Stimulated activated naive CD8-positive, alpha-beta T cell treated with anti-CD3 and anti-CD28 coated beads, Interleukin-15, amount 100 ng/mL, for 72 hours (primary cell): ENCODE results near the gene CCR2.
"Not testable (repeated sequence)": the region's sequence is repeated elsewhere in the genome, so short reads cannot be mapped to it uniquely, and the experiment has no call there.

Source experiments
- ATAC-seq: fragments of 150-1000 bp; cut with Tn5 transposase; 2 replicates; pipeline ENCODE4 v1.10.0; 2021; ENCODE audit warnings: mild to moderate bottlenecking, moderate library complexity
- DNase-seq, 2 donors: peaks; one replicate each; pipeline ENCODE4 v3.0.0; 2021 to 2022
- H3K27ac Mint-ChIP-seq, 2 donors: one replicate each; pipeline ENCODE4 v1.8.0; 2022; ENCODE audit warnings: mild to moderate bottlenecking in 2 of 2, mixed read lengths in 2 of 2, moderate library complexity in 2 of 2
- H3K27me3 Mint-ChIP-seq: one replicate; pipeline ENCODE4 v1.8.0; 2022; ENCODE audit warnings: mixed read lengths
- H3K4me1 Mint-ChIP-seq: one replicate; pipeline ENCODE4 v1.8.0; 2022; ENCODE audit warnings: mild to moderate bottlenecking, mixed read lengths
- H3K4me3 Mint-ChIP-seq, 2 donors: one replicate each; pipeline ENCODE4 v1.8.0; 2022; ENCODE audit warnings: mild to moderate bottlenecking in 2 of 2, mixed read lengths in 2 of 2, moderate library complexity in 1 of 2
- H3K9me3 Mint-ChIP-seq, 2 donors: one replicate each; pipeline ENCODE4 v1.8.0; 2022; ENCODE audit warnings: mixed read lengths in 2 of 2

Gene CCR2

DNA sequence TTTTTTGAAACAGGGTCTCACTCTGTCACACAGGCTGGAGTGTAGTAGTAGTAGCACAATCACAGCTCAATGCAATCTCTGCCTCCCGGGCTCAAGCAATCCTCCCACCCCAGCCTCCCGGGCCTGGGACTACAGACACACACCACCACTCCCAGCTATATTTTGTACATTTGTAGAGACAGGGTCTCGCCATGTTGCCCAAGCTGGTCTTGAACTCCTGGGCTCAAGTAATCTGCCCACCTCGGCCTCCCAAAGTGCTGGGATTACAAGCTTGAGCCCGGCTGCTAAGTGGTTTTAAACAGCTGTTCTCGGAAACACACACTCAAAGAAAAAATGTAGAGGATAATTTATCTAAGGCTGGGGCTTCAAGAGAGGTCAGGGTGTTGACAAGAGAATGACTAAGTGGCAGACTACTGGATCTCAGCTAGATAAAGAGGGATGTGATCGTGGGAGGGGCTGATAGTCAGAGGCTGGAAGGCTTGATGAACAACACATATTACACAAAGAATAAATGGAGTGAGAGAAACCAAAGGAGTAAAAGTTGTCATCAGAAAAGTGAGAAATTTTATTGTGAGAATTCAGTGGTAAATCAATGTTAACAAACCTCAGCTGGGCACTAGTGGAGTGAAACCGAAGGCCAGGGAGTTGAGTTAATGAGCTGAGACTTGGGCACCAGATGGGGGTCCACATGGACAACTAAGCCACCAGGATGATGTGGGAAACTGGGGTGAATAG is 46.3 kb downstream of the CCR2 start:
- Mint-ChIP-seq H3K27ac (no peak overlapping the region), H3K4me3 (no peak overlapping the region), H3K9me3 (peaks cover 0 to 4% of the 10 kb centered on the region in 2 donors), H3K27me3 (peaks cover 5% of the 10 kb centered on the region), H3K4me1 (peaks cover 19% of the 10 kb centered on the region)
- ATAC-seq = no peak
- no peak for DNase-seq

DNA sequence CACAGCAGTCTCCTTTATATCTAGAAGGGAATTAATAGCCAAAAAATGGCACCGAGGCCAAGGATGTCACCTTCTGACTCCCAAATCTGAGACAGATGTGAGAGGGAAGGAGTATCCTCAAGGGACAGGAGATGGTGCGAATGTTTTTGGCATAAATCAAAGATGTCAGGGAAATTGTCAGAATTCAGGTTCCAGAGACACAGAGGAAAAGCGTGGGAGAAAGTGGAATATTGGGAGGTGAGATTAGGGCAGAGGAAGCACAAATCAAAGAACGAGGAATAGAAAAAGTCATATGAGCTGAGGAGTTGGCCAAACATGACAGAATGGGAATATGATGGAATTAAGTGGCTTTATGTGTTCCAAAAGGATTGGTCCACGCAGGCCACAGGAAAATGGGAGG is 46.9 kb downstream of the CCR2 start:
- H3K9me3 Mint-ChIP-seq = peaks cover 0 to 4% of the 10 kb centered on the region in 2 donors

DNA sequence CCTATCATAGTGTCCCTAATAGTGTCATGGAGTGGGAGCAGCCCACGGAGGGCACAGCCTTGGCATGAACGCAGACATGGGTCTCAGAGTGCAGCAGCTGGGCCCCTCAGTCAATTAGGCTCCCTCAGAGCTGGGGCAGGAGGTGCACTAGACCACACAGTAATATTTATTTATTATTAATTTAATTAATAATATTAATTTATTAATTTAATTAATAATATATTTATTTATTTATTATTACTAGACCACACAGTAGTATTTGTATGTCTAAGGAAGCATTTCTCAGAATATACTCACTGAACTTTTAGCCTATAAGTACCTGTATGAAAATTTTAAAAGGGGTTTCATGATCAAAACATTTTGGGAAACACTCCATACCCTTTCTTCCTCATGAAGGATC is 47.7 kb downstream of the CCR2 start:
- DNase-seq (no peak), ATAC-seq (no peak)
- Mint-ChIP-seq H3K4me3 (no peak overlapping the region), H3K4me1 (peaks cover 10% of the 10 kb centered on the region), H3K27me3 (no peaks in the 10 kb centered on the region), H3K27ac (no peak overlapping the region), H3K9me3 (peaks cover 0 to 4% of the 10 kb centered on the region in 2 donors)

More for the DNA sequence above, 46.9 kb downstream of the CCR2 start:
- Mint-ChIP-seq H3K4me1 (peaks cover 12% of the 10 kb centered on the region), H3K27ac (no peak overlapping the region), H3K27me3 (no peaks in the 10 kb centered on the region), H3K4me3 (no peak overlapping the region)
- no peak for DNase-seq
- no peak for ATAC-seq

DNA sequence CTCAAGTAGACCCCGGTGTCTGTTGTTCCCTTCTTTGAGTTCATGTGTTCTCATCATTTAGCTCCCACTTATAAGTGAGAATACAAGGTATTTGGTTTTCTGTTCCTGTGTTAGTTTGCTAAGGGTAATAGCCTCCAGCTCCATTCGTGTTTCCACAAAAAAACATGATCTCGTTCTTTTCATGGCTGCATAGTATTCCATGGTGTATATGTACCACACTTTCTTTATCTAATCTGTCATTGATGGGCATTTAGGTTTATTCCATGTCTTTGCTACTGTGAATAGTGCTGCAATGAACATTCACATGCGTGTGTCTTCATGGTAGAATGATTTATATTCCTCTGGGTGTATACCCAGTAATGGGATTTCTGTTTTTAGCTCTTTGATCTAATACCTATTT is 49.0 kb downstream of the CCR2 start:
- ATAC-seq, DNase-seq, H3K27me3 Mint-ChIP-seq, H3K4me3 Mint-ChIP-seq, H3K27ac Mint-ChIP-seq, H3K9me3 Mint-ChIP-seq: not testable (repeated sequence)
- H3K4me1 Mint-ChIP-seq = peaks cover 15% of the 10 kb centered on the region

DNA sequence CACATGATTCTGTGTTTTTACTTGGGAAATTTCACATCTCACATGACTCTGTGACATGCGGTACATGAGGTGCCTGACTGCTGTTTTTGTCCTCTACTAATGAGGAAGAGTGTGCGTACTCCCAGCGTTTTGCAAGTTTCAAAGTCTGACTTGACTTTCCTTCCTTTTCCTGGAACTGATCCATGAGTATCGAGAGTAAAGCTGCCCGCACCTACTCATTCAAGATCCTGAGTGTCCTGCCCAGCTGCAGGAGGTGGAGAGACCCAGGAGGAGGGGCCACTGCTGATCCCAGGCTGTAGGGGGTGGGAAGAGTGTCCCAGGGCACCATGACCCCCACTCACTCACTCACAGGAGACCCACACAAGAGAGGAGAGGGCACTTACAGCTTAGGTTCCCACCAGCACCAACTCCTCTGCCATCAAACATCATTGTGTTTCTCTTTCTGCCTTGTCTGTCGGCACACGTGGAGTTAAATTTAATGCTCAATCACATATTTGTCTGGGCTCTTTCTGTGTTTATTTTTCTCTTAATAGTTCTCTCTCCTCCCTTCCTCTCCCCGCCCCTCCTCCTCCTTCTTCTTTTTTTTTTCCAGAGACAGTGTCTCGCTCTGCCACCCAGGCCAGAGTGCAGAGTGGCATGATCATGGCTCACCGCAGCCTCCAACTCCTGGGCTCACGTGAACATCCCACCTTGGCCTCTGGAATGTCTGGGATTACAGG is 51.5 kb downstream of the CCR2 start:
- no peak for DNase-seq
- H3K27me3 Mint-ChIP-seq = no peaks in the 10 kb centered on the region
- no peak for ATAC-seq
- peaks cover 0 to 4% of the 10 kb centered on the region in 2 donors for H3K9me3 Mint-ChIP-seq
- H3K4me3 Mint-ChIP-seq = no peak overlapping the region
- no peak overlapping the region for H3K27ac Mint-ChIP-seq
- peaks cover 41% of the 10 kb centered on the region for H3K4me1 Mint-ChIP-seq

DNA sequence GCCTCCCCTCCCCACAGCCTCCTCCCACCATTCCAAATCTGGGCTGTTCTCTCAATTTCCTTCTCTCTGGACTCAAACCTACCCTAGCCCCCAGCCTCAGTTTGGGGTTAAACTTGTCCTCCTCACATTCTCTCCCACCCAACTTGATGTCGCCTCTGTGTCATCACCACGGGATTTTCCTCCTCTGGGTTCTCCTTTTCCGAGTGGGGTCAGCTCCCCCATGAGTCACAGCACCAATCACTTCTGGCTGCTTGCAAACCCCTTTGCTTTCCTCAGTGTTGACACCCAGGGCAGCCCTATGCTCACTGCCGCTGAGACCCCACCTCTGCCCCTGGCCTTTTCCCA is 52.5 kb downstream of the CCR2 start:
- H3K27ac Mint-ChIP-seq = peak overlapping the region; percentile 95 to 97
- ATAC-seq (no peak), DNase-seq (no peak)
- peaks cover 41% of the 10 kb centered on the region for H3K4me1 Mint-ChIP-seq
- no peaks in the 10 kb centered on the region for H3K27me3 Mint-ChIP-seq
- H3K4me3 Mint-ChIP-seq = peak overlapping the region; percentile 87 to 95
- peaks cover 0 to 4% of the 10 kb centered on the region in 2 donors for H3K9me3 Mint-ChIP-seq

DNA sequence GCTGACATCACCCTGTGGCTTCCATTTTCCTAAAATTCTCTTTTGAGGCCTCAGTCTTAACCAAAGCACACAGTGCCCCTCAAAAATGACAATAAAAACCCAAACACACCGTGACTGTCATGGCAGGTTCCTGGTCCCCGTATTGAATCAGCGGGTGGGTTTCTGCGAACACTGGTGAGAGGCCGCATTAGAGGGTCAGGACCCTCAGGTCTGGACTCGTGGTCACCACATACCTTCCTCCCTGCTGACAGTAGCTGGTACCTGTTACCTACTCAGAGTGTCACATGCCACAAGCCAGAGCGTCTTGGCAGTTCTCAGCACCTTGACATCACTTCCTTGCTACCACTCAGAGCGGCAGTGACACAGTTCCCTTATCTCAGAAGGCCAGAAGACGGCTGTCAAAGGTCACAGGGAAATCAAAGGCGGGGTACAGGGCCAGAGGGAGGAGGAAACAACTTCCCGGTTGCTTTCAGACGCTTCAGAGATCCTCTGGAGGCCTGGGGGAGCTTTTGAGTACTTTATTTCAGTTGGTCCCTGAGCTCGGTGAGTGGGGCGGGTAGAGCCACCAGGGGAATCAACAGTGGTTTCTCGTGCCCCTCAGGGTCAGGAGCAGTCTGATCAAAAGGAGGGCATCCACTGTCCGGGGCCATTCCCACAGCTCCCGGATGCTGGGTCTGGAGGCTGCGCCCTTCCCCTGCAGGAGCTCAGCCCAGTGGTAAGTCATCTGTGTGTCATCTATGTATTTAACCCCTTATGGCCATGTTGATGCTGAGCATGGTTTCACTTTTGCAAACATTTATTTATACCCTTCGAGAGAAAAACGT is 53.1 kb downstream of the CCR2 start, which contains the start of the genes CCR5AS and CCRL2:
TSS of gene CCR5AS (minus strand) at position 279 of the 824 bp plus-strand sequence.
TSS of gene CCRL2 (plus strand) at position 472 of the 824 bp plus-strand sequence. CDS start 821 bp downstream, outside the sequence.
- H3K9me3 Mint-ChIP-seq = peaks cover 0 to 4% of the 10 kb centered on the region in 2 donors
- no peaks in the 10 kb centered on the region for H3K27me3 Mint-ChIP-seq
- peak within 1 kb of the TSS; percentile 87 to 95 for H3K4me3 Mint-ChIP-seq
- peaks cover 41% of the 10 kb centered on the region for H3K4me1 Mint-ChIP-seq
- peak; percentile 94 for ATAC-seq
- peak; percentile 28 to 60 for DNase-seq
- peak within 1 kb of the TSS; percentile 95 to 97 for H3K27ac Mint-ChIP-seq

DNA sequence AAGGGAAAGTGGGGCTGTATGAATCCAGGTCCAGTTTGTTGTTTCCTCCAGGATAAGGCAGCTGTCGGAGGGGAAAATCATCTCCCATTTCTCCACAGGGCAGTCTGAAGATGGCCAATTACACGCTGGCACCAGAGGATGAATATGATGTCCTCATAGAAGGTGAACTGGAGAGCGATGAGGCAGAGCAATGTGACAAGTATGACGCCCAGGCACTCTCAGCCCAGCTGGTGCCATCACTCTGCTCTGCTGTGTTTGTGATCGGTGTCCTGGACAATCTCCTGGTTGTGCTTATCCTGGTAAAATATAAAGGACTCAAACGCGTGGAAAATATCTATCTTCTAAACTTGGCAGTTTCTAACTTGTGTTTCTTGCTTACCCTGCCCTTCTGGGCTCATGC is 54.1 kb downstream of the CCR2 start:
- peaks cover 0 to 2% of the 10 kb centered on the region in 2 donors for H3K9me3 Mint-ChIP-seq
- peaks cover 41% of the 10 kb centered on the region for H3K4me1 Mint-ChIP-seq
- H3K27me3 Mint-ChIP-seq = no peaks in the 10 kb centered on the region
- peak overlapping the region; percentile 87 to 95 for H3K4me3 Mint-ChIP-seq
- DNase-seq (no peak), ATAC-seq (no peak)
- H3K27ac Mint-ChIP-seq = peak overlapping the region in 1 of 2 donors; percentile 97

DNA sequence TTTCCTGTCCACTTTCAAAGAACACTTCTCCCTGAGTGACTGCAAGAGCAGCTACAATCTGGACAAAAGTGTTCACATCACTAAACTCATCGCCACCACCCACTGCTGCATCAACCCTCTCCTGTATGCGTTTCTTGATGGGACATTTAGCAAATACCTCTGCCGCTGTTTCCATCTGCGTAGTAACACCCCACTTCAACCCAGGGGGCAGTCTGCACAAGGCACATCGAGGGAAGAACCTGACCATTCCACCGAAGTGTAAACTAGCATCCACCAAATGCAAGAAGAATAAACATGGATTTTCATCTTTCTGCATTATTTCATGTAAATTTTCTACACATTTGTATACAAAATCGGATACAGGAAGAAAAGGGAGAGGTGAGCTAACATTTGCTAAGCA is 54.9 kb downstream of the CCR2 start:
- DNase-seq = no peak
- no peak overlapping the region for H3K27ac Mint-ChIP-seq

DNA sequence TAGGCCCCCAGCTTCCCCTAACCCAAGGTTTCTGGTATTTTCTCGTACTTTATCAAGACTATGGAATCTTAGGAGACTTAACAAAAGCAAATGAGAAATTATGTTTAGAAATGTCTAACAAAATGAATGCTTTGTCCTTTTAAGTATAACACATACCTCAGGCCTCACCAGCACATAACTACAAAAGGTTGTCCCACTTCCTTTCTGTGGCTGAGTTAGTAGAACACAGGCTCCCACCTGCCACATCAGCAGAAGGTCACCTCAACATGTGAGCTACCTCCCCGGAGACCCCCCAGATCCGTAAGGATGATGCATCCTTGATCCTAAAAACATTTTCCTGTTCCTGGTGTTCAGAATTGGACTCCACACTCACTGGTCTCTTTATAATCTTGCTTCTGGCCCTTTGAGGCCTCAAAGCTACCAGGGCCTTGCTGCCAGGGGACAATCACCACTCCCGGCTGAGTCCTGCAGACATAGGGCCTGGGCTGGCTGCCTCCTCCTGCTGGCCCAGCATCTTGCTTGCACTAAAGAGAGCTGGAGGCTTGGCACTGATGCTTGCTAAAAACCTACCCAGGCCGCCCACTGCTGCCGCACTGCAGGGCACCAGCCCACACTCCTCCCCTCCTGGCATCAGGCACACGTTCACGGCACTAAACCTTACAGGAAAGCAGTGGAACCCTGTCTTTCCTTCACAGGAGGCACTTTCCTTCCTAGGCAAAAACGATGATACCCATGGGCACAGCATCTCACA is 56.0 kb downstream of the CCR2 start:
- peak overlapping the region in 1 of 2 donors; percentile 62 for H3K4me3 Mint-ChIP-seq
- H3K4me1 Mint-ChIP-seq = peaks cover 41% of the 10 kb centered on the region
- no peaks in the 10 kb centered on the region for H3K9me3 Mint-ChIP-seq
- DNase-seq (no peak), ATAC-seq (no peak)
- H3K27me3 Mint-ChIP-seq = no peaks in the 10 kb centered on the region
- peak overlapping the region in 1 of 2 donors; percentile 42 for H3K27ac Mint-ChIP-seq

More for the DNA sequence above, 54.9 kb downstream of the CCR2 start:
- ATAC-seq = no peak
- peaks cover 41% of the 10 kb centered on the region for H3K4me1 Mint-ChIP-seq
- H3K27me3 Mint-ChIP-seq = no peaks in the 10 kb centered on the region
- H3K4me3 Mint-ChIP-seq = peak overlapping the region in 1 of 2 donors; percentile 8
- H3K9me3 Mint-ChIP-seq = no peaks in the 10 kb centered on the region
